Measurements from ENCODE around the gene SDCCAG8. TPM values are rescaled to one million over a fixed set of nuclear protein-coding genes. Genes with fewer than 3 reads are reported as not detected.

Gene SDCCAG8
- total RNA-seq, 2 donors from 2014 or later = 18.5 to 20.3 TPM

GRCh38 chr1:243447844-243448243 is 192.0 kb downstream of the SDCCAG8 start:
- H3K4me1 Mint-ChIP-seq (ENCODE audit: low read depth in 2 of 2) = peaks cover 3 to 4% of the 10 kb centered on the region in 2 donors
- H3K27me3 Mint-ChIP-seq = no peaks in the 10 kb centered on the region
- H3K4me3 Mint-ChIP-seq = no peak overlapping the region
- no peaks in the 10 kb centered on the region for H3K36me3 Mint-ChIP-seq
- no peaks in the 10 kb centered on the region for H3K9me3 Mint-ChIP-seq
- no peak overlapping the region for H3K27ac Mint-ChIP-seq
- ATAC-seq (no peak), DNase-seq (ENCODE audit: low spot score) (no peak)

GRCh38 chr1:243449373-243449772 is 193.5 kb downstream of the SDCCAG8 start:
- Mint-ChIP-seq H3K27me3 (no peaks in the 10 kb centered on the region), H3K9me3 (no peaks in the 10 kb centered on the region), H3K27ac (no peak overlapping the region), H3K36me3 (no peaks in the 10 kb centered on the region), H3K4me1 (ENCODE audit: low read depth in 2 of 2) (peaks cover 3 to 4% of the 10 kb centered on the region in 2 donors), H3K4me3 (no peak overlapping the region)
- no peak for ATAC-seq
- DNase-seq (ENCODE audit: low spot score) = no peak

- no peaks in the 10 kb centered on the region for H3K9me3 Mint-ChIP-seq
- DNase-seq (ENCODE audit: low spot score) (no peak), ATAC-seq (no peak)
- H3K4me1 Mint-ChIP-seq (ENCODE audit: low read depth in 2 of 2) = peaks cover 3 to 4% of the 10 kb centered on the region in 2 donors
- no peaks in the 10 kb centered on the region for H3K36me3 Mint-ChIP-seq
- no peak overlapping the region for H3K27ac Mint-ChIP-seq
- H3K27me3 Mint-ChIP-seq = no peaks in the 10 kb centered on the region
- no peak overlapping the region for H3K4me3 Mint-ChIP-seq
Measured at GRCh38 chr1:243452092-243452491, 196.3 kb downstream of the SDCCAG8 start.

- DNase-seq (ENCODE audit: low spot score) = no peak
- H3K27me3 Mint-ChIP-seq = no peaks in the 10 kb centered on the region
- no peak for ATAC-seq
- no peaks in the 10 kb centered on the region for H3K36me3 Mint-ChIP-seq
- no peak overlapping the region for H3K4me3 Mint-ChIP-seq
- no peaks in the 10 kb centered on the region for H3K9me3 Mint-ChIP-seq
- H3K27ac Mint-ChIP-seq = no peak overlapping the region
- no peaks in the 10 kb centered on the region for H3K4me1 Mint-ChIP-seq (ENCODE audit: low read depth in 2 of 2)
Measured at GRCh38 chr1:243454328-243454997, 198.6 kb downstream of the SDCCAG8 start.

GRCh38 chr1:243455760-243456651 is 200.2 kb downstream of the SDCCAG8 start:
- Mint-ChIP-seq H3K4me3 (no peak overlapping the region), H3K9me3 (no peaks in the 10 kb centered on the region), H3K36me3 (no peaks in the 10 kb centered on the region), H3K27me3 (no peaks in the 10 kb centered on the region), H3K27ac (no peak overlapping the region), H3K4me1 (ENCODE audit: low read depth in 2 of 2) (no peaks in the 10 kb centered on the region)
- DNase-seq (ENCODE audit: low spot score) = no peak
- no peak for ATAC-seq

GRCh38 chr1:243457363-243457982 is 201.6 kb downstream of the SDCCAG8 start:
- Mint-ChIP-seq H3K27me3 (no peaks in the 10 kb centered on the region), H3K27ac (no peak overlapping the region), H3K9me3 (no peaks in the 10 kb centered on the region), H3K4me3 (no peak overlapping the region), H3K4me1 (ENCODE audit: low read depth in 2 of 2) (no peaks in the 10 kb centered on the region), H3K36me3 (no peaks in the 10 kb centered on the region)
- DNase-seq (ENCODE audit: low spot score) (no peak), ATAC-seq (no peak)

- no peak for DNase-seq (ENCODE audit: low spot score)
- no peaks in the 10 kb centered on the region for H3K4me1 Mint-ChIP-seq (ENCODE audit: low read depth in 2 of 2)
- H3K9me3 Mint-ChIP-seq = no peaks in the 10 kb centered on the region
- H3K4me3 Mint-ChIP-seq = no peak overlapping the region
- no peaks in the 10 kb centered on the region for H3K27me3 Mint-ChIP-seq
- no peak for ATAC-seq
- peak overlapping the region in 1 of 2 donors; percentile 20 for H3K27ac Mint-ChIP-seq
- H3K36me3 Mint-ChIP-seq = no peaks in the 10 kb centered on the region
Measured at GRCh38 chr1:243459059-243459458, 203.2 kb downstream of the SDCCAG8 start.

- Mint-ChIP-seq H3K27ac (no peak overlapping the region), H3K27me3 (no peaks in the 10 kb centered on the region), H3K36me3 (no peaks in the 10 kb centered on the region), H3K9me3 (no peaks in the 10 kb centered on the region), H3K4me1 (ENCODE audit: low read depth in 2 of 2) (no peaks in the 10 kb centered on the region), H3K4me3 (no peak overlapping the region)
- DNase-seq (ENCODE audit: low spot score) (no peak), ATAC-seq (no peak)
Measured at GRCh38 chr1:243461700-243462099, 205.9 kb downstream of the SDCCAG8 start.

- H3K9me3 Mint-ChIP-seq = no peaks in the 10 kb centered on the region
- DNase-seq (ENCODE audit: low spot score) (no peak), ATAC-seq (no peak)
- H3K36me3 Mint-ChIP-seq = no peaks in the 10 kb centered on the region
- no peaks in the 10 kb centered on the region for H3K27me3 Mint-ChIP-seq
- no peaks in the 10 kb centered on the region for H3K4me1 Mint-ChIP-seq (ENCODE audit: low read depth in 2 of 2)
- no peak overlapping the region for H3K27ac Mint-ChIP-seq
- H3K4me3 Mint-ChIP-seq = no peak overlapping the region
Measured at GRCh38 chr1:243462929-243463697, 207.3 kb downstream of the SDCCAG8 start.

- H3K9me3 Mint-ChIP-seq = no peaks in the 10 kb centered on the region
- no peaks in the 10 kb centered on the region for H3K36me3 Mint-ChIP-seq
- no peaks in the 10 kb centered on the region for H3K4me1 Mint-ChIP-seq (ENCODE audit: low read depth in 2 of 2)
- H3K27ac Mint-ChIP-seq = no peak overlapping the region
- H3K27me3 Mint-ChIP-seq = no peaks in the 10 kb centered on the region
- no peak overlapping the region for H3K4me3 Mint-ChIP-seq
- ATAC-seq (no peak), DNase-seq (ENCODE audit: low spot score) (no peak)
Measured at GRCh38 chr1:243465081-243465480, 209.2 kb downstream of the SDCCAG8 start.

GRCh38 chr1:243465738-243466137 is 209.9 kb downstream of the SDCCAG8 start:
- Mint-ChIP-seq H3K27me3 (no peaks in the 10 kb centered on the region), H3K4me1 (ENCODE audit: low read depth in 2 of 2) (no peaks in the 10 kb centered on the region), H3K9me3 (no peaks in the 10 kb centered on the region), H3K36me3 (no peaks in the 10 kb centered on the region), H3K27ac (no peak overlapping the region), H3K4me3 (no peak overlapping the region)
- ATAC-seq (no peak), DNase-seq (ENCODE audit: low spot score) (no peak)

GRCh38 chr1:243469497-243469896 is 213.7 kb downstream of the SDCCAG8 start:
- H3K9me3 Mint-ChIP-seq = no peaks in the 10 kb centered on the region

GRCh38 chr1:243470502-243470901 is 214.7 kb downstream of the SDCCAG8 start:
- DNase-seq (ENCODE audit: low spot score) = no peak
- H3K27me3 Mint-ChIP-seq = no peaks in the 10 kb centered on the region
- H3K4me1 Mint-ChIP-seq (ENCODE audit: low read depth in 2 of 2) = peaks cover 7 to 8% of the 10 kb centered on the region in 2 donors
- H3K27ac Mint-ChIP-seq = no peak overlapping the region
- no peak for ATAC-seq
- H3K4me3 Mint-ChIP-seq = no peak overlapping the region
- H3K36me3 Mint-ChIP-seq = no peaks in the 10 kb centered on the region
- no peaks in the 10 kb centered on the region for H3K9me3 Mint-ChIP-seq

More at GRCh38 chr1:243469497-243469896, 213.7 kb downstream of the SDCCAG8 start:
- no peak overlapping the region for H3K27ac Mint-ChIP-seq
- H3K27me3 Mint-ChIP-seq = no peaks in the 10 kb centered on the region
- DNase-seq (ENCODE audit: low spot score) = no peak
- no peak overlapping the region for H3K4me3 Mint-ChIP-seq
- peaks cover 7 to 8% of the 10 kb centered on the region in 2 donors for H3K4me1 Mint-ChIP-seq (ENCODE audit: low read depth in 2 of 2)
- no peak for ATAC-seq
- H3K36me3 Mint-ChIP-seq = no peaks in the 10 kb centered on the region
